Astrocyte (in vitro differentiated cells and primary cell): ENCODE data around the gene ARL13B.

Experiments
- EZH2 ChIP-seq: IDR thresholded peaks from 2 replicates; pipeline ENCODE4 v1.6.1; 2012; ENCODE audit warnings: mild to moderate bottlenecking, low read length, inconsistent platforms; ENCODE audit not compliant: insufficient read depth
- TF ChIP-seq, protein P1 (sequence below): IDR thresholded peaks from 2 replicates; pipeline ENCODE4 v1.5.1; 2011; ENCODE audit warnings: low read depth, mild to moderate bottlenecking, inconsistent platforms, low read length, moderate library complexity; ENCODE audit not compliant: insufficient read depth

DNA sequence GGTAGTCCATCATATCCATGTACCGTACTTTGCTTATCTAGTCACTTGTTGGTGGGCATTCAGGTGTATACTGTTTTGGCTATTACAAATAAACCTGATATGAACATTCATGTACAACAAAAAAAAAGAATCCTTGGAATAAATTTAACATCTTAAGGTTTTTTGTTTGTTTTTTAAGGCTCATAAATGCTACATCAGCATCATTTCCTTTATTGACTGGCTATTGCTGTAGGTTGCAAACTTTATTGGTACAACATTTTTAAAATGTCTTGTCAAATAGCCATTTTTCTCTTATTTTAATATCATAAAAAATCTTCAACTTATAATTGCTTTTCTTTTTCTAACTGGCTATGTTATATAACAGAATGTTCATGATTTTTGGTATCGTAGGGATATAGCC, 66.6 kb downstream of the ARL13B start:
- TF ChIP-seq, protein P1, sequence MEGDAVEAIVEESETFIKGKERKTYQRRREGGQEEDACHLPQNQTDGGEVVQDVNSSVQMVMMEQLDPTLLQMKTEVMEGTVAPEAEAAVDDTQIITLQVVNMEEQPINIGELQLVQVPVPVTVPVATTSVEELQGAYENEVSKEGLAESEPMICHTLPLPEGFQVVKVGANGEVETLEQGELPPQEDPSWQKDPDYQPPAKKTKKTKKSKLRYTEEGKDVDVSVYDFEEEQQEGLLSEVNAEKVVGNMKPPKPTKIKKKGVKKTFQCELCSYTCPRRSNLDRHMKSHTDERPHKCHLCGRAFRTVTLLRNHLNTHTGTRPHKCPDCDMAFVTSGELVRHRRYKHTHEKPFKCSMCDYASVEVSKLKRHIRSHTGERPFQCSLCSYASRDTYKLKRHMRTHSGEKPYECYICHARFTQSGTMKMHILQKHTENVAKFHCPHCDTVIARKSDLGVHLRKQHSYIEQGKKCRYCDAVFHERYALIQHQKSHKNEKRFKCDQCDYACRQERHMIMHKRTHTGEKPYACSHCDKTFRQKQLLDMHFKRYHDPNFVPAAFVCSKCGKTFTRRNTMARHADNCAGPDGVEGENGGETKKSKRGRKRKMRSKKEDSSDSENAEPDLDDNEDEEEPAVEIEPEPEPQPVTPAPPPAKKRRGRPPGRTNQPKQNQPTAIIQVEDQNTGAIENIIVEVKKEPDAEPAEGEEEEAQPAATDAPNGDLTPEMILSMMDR, result no peak
- TF ChIP-seq EZH2, result no peak
